DMS79 (cell line): ENCODE results near the gene GRAMD1C.

Experiments used
- DNase-seq: peaks from one replicate; lab custom pipeline; 2025; lab: John Stamatoyannopoulos, UW

GRAMD1C gene

DNA sequence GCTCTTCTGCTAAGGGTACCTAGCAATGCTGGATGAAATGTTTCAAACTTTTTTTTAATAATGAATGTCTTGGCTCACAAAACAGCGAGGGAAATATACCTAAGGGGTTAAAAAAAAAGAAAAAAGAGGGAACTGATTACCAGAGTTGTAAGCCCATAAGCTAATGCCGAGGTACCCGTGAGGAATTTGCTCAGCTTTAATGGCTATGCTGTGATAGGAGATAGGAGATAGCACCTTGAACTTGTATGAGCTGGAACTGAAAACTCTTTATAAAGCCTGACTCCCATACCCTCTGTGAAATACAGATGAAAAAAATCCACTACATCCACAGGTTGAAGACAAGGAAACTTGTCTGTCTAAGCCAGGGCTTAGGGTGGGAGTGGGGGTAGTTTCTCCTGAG is 13.9 kb downstream of the GRAMD1C start:
- DNase-seq, result no peak

- DNase-seq, result no peak
Measured at GRCh38 chr3:113867506-113867905, 28.9 kb downstream of the GRAMD1C start.

GRCh38 chr3:113873293-113873692 is 34.7 kb downstream of the GRAMD1C start:
- DNase-seq, result no peak

GRCh38 chr3:113873814-113874526 is 35.4 kb downstream of the GRAMD1C start:
- no peak for DNase-seq

DNA sequence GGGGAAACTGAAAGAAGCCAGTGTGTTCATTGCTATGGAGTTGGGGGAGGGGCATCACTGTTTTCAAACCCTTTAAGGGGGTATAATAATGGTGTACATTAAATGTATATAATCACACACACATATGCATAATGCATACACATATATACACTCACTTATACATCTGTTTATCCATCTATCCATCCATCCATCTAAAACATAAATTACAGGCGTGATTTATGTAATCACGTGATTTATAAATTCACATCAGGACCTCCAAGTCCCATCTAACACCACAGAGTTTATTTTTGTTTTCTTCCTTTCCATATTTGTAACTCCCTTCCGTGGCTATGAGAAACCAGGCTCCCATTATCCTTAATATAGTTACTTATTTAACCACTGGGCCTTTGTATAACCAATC is 39.8 kb downstream of the GRAMD1C start:
- no peak for DNase-seq

- no peak for DNase-seq
Measured at GRCh38 chr3:113885050-113885449, 46.5 kb downstream of the GRAMD1C start.

DNA sequence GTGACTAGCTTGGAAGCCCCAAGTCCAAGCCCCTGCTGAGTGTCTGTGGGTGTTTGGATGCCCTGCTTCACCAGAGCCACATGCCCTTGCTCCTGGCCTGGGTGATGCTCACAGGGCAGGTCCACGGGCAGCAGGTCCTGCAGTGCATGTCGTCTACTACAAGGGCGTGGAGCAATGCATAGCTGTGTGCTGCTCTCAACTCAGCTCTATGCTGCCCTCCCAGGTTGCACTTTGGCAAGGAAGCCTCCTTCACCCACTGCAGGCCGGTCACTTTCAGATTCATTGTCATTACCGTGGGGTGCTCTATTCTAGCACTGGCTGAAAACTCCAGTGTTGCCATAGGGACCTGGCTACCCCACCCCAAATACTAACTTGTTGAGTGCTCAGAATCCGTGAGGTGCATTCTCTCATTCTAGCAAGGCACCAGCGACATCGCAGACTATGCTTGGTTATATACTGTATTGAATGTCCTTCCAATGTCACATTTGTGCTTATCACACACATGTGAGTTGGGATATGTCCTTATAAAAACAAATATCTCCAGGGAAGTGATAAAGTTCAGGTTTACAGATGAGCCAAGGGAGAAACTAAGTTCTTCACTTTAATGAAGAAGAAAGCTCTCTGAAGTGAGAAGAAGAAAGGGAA is 51.8 kb downstream of the GRAMD1C start:
- no peak for DNase-seq

- DNase-seq, result no peak
Measured at GRCh38 chr3:113894927-113895326, 56.3 kb downstream of the GRAMD1C start.

DNA sequence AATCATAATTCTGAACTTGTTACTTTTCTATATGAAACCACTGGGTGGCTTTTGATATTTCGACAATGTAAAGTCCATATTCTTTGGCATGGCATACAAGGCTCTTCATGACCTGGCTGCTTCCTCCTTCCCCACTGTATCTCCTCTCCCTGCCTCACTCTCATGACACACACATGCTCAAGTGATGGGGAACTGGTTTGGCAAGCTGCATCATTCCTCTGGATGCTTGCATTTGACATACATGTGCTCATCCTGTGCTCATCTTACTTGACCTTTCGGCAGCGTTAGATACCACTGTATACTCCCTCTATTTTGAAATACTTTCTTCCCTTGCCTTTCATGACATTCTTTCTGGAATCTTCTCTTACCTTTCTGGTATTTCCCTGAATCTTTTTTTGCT is 57.4 kb downstream of the GRAMD1C start:
- no peak for DNase-seq

DNA sequence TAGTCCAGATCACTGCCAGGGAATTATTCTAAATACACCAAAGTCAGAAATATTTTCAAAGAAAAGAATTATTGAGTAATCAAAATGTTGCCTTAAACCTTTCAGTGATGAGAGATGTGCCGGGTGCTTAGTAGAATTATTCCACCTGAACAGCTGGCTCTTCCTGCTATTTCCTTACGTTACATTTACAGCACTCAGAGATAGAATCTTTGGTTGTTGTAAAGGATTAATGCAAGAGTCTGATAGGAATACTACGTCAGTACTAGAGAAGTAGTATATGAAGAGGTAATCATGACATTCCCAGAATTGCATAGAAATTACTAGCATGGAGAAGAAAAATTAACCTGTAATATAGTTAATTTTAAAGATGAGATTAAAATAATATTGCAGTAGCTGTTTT is 58.3 kb downstream of the GRAMD1C start:
- DNase-seq, result no peak

GRCh38 chr3:113897373-113897777 is 58.8 kb downstream of the GRAMD1C start:
- DNase-seq, result no peak

DNA sequence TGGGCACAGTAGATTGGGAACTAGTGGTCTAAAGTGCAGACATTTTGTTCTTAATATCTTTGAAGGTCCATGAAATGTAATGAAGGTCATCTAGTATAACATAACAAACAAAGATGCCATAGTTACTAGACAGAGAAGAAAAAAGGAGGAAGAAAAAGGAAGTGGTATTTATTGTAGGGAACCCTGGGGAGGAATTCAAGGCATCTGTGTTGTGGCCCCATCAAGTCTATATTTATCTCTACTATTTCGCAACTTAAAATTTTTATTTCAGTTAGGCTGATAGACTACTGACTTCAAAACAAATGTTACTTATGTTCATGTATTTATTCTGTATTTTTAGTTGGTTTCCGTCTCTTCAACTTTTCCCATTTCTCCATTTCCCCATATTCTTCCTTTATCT is 60.3 kb downstream of the GRAMD1C start:
- DNase-seq, result no peak

GRCh38 chr3:113906568-113907140 is 68.1 kb downstream of the GRAMD1C start:
- DNase-seq, result no peak

DNA sequence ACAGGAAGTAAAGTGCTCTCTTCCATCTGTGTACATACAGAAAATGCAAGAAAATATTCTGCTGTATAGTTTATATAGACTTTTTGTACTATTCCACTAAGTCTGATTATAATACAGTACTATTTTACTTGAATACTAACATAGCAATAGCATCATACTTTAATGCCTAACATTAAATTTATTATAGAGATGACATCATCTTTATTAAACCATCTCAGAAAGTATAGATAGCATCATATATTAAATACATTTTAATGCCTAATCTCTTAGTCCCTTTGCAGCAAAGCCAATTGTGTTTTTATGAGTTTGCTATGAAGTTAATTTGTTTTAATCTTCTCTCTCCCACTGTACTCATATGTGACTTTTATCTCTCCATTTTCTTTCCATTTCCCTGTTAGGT is 69.5 kb downstream of the GRAMD1C start:
- no peak for DNase-seq

DNA sequence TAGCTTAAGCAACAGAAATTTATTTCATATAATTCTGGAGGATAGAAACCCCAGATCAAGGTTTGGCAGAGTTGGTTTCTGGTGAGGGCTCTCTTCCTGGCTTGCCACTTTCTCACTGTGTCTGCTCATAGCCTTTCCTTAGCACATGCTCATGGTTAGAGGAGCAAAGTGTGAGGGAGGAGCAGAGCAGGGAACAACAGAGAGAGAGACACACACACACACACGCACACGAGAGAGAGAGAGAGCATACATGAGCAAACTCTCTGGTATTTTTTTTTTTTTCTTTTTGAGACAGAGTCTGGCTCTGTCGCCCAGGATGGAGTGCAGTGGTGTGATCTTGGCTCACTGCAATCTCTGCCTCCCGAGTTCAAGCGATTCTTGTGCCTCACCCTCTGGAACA is 72.4 kb downstream of the GRAMD1C start:
- no peak for DNase-seq

- DNase-seq, result peak; percentile 29
Measured at GRCh38 chr3:113912552-113913236, 74.1 kb downstream of the GRAMD1C start.

DNA sequence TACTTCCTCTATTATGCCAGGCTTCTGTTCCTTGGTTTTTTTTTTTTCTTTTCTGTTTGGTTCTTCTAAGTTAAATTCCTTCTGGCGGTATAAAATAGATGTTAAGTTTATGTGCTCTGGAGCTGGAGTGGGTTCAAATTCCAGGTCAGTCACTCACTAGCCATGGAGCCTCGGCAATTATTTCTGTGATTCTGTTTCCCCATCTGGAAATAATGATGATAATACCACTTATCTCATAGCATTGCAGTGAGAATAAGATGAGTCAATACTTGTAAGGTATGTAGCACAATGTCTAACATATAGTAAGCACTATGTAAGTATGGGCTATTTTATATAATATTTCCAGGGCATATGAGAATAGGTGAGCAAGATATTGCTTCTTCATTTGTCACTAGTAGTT is 76.1 kb downstream of the GRAMD1C start:
- no peak for DNase-seq

DNA sequence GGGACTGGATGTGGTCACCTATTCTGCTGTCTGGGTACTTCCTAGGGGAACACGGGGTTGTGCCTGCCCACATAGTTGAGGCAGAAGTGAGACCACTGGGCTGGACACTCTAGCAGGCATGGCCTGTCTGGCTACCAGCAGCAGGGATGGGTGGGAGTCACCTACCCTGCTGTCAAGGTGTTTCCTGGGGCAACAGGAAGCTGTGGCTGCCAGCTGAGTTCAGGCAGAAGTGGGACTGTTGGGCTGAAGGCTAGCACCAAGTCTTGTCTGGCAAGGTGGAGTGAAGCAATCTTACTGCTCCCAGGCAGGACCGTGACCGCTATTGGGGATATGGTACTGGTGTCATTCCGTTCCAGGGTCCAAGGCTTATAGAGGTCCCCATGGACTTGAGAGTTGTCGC is 89.0 kb downstream of the GRAMD1C start:
- DNase-seq, result no peak

DNA sequence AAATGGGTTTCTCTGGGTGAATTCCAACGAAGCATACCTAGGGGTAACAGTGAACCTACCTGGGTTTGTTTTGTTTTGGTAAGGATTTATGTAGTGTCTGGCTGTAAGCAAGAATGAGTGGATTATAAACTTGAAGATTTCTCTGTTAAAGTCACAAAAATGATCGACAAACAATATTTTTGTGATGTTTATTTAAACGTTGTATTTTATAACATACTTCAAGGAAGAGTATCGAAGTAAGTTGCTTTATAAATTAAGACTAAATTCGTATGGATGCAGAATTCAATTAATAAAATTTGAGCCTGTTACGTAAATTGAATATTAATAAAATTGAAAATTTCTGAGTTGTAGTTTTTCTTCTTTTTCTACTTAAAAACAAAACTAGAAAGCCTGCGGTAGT is 108.2 kb downstream of the GRAMD1C start:
- DNase-seq, result no peak

DNA sequence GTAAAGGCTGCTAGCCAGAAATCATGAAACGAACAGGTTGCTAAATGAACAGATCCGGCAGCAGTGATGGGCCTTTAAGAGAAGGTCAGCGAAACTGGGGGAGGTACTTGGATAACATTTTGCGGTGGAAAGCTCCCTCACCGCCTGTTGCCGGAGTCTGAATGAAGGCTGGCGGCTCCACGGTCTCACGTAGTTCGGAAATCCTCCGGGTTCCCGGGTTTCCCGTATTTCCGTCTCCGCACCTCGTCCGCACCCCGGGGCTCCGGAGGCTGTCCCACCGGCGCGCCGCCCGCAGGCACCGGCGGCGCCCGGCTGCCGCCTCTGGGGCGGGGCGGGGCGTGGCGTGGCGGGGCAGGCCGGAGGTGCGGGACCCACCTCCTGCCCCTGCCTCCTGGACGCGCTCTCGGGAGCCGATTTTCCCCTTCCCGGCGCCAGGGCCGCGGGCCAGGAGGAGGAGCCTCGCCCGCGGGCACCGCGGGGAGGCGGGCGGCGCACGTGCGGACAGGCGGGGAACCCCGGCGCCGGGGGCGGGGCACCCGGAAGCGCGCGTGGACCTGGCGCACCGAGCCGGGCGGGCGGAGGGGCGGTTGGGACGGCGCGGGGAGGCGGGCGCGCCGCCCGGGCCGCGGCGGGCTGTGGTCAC is 108.9 kb downstream of the GRAMD1C start, which contains the start of gene ZDHHC23:
Gene ZDHHC23, plus strand, starts transcription at position 642 of the 643 bp plus-strand sequence. CDS start 790 bp downstream, outside the sequence.
- no peak for DNase-seq

DNA sequence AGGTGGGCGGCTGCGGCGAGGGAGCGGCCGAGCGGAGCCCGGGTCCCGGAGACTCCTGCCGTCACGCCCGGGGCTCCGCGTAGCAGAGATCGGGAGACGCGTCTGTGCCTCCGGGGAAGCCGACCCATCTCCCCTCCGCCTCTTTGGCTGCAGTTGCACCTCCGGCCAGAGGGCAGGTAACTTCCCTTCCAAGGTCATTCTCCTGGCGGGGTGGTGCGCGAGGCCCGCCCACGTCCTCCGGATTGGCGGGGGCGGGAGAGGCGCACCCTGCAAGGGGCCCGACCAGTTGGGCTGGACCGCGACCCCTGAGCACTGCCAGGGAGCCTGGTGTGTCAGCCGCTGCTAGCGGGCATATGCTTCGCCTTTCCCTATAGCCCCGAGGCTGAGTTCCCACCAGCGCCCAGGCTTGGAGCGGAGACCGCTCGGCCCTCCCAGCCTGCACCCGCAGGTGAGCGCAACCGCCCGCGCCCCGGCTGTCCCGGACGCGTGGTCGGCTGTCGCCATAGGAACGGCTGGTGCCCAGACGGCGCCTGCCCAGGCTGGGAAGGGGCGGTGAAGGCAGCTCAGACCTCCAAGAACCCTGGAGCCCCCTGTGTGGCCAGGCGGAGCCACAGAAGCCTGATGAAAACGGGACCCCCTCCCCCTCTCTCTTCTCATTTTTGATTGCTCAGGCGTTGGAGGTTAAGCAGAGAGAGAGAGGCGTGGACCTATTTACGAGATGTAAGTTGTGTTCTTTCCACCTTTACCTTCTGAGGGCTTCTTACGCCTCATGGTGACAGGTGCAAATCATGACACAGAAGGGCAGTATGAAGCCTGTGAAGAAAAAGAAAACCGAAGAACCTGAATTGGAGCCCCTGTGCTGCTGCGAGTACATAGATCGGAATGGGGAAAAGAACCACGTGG is 109.7 kb downstream of the GRAMD1C start:
- peak; percentile 27 for DNase-seq
